HG03135 (cell line): ENCODE measurements around the gene BTRC.
"Not testable (repeated sequence)": the region's sequence is repeated elsewhere in the genome, so short reads cannot be mapped to it uniquely, and the experiment has no call there.

Source experiments
- ATAC-seq: cut with Tn5 transposase; IDR thresholded peaks from one replicate; pipeline ENCODE4 v1.9.1; 2021; ENCODE audit warnings: mild to moderate bottlenecking, moderate library complexity; ENCODE audit not compliant: unreplicated experiment

Gene BTRC

GRCh38 chr10:101353692-101354327, at the start of gene BTRC:
Gene BTRC (plus strand): TSS chr10:101354165. CDS start chr10:101354181, 16 bp downstream.
- peak; percentile 94 for ATAC-seq

- no peak for ATAC-seq
These were observed 49.6 kb upstream of the BTRC start for GRCh38 chr10:101304316-101304715.

- ATAC-seq = no peak
These were observed 48.4 kb upstream of the BTRC start for GRCh38 chr10:101305320-101306241.

- ATAC-seq = no peak
These were observed 45.9 kb upstream of the BTRC start for GRCh38 chr10:101308051-101308450.

GRCh38 chr10:101310529-101311184, 43.3 kb upstream of the BTRC start:
- no peak for ATAC-seq

- ATAC-seq = no peak
These were observed 42.5 kb upstream of the BTRC start for GRCh38 chr10:101311185-101312066.

GRCh38 chr10:101319241-101319915, 34.6 kb upstream of the BTRC start:
- no peak for ATAC-seq

- ATAC-seq = no peak
These were observed 32.9 kb upstream of the BTRC start for GRCh38 chr10:101321073-101321472.

GRCh38 chr10:101322266-101323108, 31.5 kb upstream of the BTRC start:
- ATAC-seq = no peak

- ATAC-seq = no peak
These were observed 30.5 kb upstream of the BTRC start for GRCh38 chr10:101323495-101323894.

- not testable (repeated sequence) for ATAC-seq
These were observed 26.5 kb upstream of the BTRC start for GRCh38 chr10:101327454-101327853.

- no peak for ATAC-seq
These were observed 24.5 kb upstream of the BTRC start for GRCh38 chr10:101329341-101330032.

GRCh38 chr10:101330231-101330630, 23.7 kb upstream of the BTRC start:
- no peak for ATAC-seq

GRCh38 chr10:101330631-101331225, 23.2 kb upstream of the BTRC start:
- ATAC-seq = no peak

GRCh38 chr10:101331956-101332355, 22.0 kb upstream of the BTRC start:
- no peak for ATAC-seq

GRCh38 chr10:101334259-101334658, 19.7 kb upstream of the BTRC start:
- not testable (repeated sequence) for ATAC-seq

- no peak for ATAC-seq
These were observed 17.6 kb upstream of the BTRC start for GRCh38 chr10:101336382-101336781.

GRCh38 chr10:101337836-101338235, 16.1 kb upstream of the BTRC start:
- ATAC-seq = no peak
